Stimulated activated CD4-positive, alpha-beta T cell treated with anti-CD3 and anti-CD28 coated beads, TNF-alpha, amount 100 ng/mL, for 4 hours (primary cell): ENCODE data around the gene ADTRP.

Experiments
- DNase-seq, 3 experiments: peaks; one replicate each; pipeline ENCODE4 v3.0.0-alpha.2; 2020; ENCODE audit warnings: low read depth in 3 of 3

ADTRP gene

DNA sequence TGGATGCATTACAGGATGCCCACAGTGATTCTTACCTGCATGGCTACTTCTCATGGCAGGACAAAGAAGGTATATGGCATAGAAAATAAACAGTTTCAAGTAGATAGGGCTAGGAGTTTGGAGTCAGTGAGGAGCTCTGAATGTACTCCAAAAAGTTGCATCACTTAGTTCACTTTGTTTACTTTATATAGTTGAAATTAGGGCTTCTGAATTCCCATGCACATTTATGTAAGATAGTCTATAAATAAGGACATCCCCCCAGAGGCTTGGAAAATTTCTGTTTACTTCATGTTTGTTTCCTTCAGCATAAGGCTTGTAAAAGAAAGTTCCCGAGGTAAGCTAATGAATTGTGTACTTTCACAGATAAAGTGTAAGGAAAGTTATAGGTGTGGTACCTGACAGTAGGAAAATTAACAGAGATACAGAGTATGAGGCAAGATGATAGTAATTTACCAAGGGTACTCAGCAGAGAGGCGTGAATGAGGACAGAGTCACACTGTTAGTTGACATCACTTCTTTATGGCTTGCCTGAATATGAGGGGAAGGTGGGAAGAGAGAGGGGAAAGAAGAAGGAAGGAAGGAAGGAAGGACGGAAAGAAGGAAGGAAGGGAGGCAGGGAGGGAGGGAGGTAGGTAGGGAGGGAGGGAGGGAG is 51.1 kb downstream of the ADTRP start:
- no peak for DNase-seq

DNA sequence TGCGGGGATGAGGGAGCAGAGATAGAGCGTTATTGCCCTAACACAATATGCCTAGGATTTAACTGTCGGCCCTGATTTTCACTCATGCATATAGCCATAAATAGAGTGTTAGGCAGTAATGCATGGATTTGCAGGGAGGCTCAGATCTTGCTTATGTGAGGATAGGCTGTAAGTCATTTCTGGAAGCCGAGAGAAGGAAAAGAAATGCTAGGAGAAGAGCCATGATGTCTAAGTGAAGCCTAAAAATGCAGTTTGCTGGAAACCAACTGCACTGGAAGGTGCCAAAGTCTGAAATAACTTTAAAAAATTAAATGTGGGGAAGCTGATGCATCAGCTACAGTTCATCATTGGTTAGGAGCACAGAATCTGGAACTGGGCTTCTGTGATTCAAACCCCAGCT is 54.3 kb downstream of the ADTRP start:
- no peak for DNase-seq

DNA sequence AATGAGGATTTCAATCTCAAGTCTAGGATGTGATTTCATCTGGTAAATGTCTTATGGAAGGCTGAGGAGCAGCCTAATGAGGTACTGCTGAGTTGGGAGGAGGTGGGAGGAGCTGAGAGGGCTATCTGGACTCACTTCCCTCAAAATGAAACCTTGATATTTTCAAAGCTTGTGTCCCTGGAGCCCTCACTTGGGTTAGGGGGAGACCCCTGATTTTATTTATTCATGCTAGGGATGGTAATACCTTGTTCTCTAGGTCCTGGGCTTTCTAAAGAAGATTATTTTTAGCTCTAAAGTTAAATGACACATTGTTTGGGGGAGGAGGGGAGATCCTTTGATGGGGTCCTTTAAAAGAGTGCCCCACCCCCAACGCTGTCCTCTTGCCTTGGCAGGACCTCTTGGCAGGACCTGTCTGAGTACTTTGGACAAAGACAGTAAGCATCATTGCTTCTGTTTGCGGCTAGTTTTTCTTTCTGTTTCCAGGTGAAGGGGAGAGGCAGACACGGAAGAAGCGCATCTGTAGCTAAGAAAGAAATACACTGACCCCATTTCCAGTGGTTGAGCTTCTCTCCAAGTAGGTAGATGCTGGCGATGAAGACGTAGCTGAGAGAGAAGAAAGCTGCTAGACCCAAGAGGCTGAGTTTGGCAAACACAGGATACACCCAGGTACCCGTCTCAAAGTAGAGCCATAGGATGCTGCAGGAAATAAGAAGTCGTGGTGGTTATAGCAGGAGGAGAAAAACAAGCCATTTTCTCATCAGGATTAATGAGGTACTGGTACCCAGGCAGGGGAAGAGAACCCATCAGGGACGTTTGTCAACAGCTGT is 55.6 kb downstream of the ADTRP start:
- DNase-seq = no peak

DNA sequence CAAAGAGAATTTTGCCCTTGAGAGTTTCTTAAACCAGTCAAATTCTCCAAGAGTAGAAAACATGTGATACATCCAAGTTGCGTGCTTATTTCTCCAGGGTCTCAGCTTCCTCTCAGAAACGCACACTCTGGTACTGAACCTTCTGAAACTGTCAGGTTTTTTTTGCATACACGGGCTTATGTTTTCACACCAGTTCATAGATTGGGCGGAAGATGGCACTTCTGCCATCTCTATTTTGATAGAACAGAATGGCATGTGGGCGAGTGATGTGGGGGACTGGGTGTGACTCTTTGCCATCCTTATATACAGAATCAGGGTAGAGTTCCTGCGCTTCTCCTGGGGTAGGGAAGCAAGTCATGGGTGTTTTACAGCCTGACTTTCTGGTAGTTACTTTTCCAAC is 56.4 kb downstream of the ADTRP start:
- DNase-seq = no peak

- DNase-seq = no peak
Observed at GRCh38 chr6:11718463-11718862, 60.1 kb downstream of the ADTRP start.

GRCh38 chr6:11718031-11718430 is 60.6 kb downstream of the ADTRP start:
- DNase-seq = no peak

DNA sequence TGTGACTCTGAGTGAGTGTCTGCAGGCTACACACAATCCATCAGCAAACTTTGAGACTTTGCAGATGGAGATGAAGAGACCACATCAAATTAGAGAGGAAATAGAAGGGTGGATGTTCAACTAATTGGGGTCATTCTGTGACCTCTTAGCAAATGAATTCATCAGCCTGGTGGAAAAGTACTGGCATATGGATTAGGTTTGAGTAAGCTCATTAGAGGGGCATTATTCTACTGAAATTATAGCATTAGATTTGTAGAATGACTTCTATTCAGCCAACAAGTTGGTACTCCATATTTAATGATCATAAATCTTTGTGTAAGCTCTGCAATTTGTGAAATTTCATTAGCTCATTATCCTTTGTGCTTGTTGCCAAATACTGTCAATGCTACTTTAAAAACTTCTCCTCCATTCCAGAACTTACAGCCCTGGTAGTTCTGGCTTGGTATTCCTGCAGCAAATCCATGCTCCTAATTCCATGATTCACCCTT is 63.8 kb downstream of the ADTRP start:
- DNase-seq = no peak

DNA sequence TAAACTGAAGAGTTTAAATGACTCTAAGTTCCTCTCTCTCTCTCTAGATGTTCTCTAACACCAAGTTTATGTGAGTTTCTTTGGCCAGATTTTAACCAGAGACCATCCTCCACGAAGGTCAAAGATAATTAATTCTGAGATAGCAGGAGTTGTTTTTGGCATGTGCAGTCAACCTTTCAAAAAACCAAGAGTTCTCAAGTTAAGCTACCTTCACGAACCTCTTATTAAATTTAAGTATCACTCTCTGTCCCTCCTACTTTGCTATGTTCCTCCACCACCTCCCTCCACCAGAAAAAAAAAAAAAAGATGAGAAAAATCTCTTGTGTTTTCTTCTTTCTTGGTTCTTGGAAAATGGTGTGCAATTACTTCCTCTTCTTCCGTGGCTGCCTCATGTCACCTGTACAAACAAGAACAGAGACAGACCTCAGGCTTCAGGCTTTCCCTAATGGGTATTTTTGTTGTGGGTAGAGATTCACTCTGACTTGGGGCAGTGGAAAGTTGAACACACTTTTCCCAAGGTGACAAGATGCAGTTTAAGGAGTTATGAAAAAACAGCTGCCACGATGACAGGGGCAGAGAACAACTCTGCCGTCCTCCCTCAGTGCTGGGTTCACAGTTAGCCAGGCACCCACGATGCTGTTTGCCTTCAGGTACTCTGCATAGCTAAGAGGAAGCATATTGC is 64.3 kb downstream of the ADTRP start:
- no peak for DNase-seq

DNA sequence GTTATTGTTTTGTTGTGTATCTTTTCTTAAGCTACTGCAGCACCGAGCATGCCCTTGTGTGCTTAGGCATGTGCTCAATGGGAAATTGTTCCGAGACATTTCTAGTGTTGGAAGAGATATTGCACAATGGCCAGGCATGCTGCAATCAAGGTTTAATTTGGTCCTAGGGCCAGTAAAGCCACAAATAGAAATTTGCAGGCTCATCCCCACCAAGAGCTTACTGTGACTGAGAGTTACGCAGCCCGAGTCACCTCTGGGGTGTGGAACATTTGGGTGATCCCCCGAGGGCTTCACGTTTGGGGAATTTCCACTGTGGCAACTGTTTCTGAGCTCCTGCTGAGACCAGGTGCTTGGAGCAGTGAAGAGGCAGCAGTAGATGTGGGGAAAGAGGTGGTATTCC is 65.8 kb downstream of the ADTRP start:
- DNase-seq = no peak

DNA sequence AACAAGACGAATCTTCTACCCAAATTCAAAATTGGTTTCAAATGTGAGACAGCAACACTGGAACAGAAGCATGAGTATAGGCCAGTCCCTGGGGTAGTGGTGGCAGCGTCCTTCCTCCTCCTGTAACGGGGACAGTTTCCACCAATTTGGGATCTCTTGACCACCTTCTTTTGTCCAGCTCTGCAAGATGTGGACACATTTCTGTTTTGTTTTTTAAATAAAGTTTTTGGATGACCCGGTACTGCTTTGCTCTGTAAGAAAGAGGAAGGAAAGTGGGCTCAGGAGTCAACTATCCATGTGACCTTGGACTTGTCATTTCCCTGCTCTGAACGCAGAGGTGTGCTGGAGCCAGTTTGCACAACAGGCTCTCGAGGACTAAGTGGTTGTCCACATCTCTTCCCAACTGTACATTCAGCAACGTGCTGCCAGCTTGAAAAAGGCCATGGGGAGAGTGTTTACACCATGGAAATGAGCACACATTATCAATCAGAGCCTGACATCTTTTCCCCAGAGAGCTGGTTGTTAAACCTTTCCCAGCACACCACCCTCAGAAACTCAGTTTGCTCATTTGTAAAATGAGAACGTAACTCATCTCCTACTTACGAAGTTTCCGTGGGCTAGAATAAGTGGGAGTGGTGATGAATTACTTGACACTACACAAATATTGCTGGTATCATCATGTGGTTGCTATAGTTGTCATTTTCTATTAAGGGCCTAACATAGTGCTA is 66.5 kb downstream of the ADTRP start:
- DNase-seq = no peak

DNA sequence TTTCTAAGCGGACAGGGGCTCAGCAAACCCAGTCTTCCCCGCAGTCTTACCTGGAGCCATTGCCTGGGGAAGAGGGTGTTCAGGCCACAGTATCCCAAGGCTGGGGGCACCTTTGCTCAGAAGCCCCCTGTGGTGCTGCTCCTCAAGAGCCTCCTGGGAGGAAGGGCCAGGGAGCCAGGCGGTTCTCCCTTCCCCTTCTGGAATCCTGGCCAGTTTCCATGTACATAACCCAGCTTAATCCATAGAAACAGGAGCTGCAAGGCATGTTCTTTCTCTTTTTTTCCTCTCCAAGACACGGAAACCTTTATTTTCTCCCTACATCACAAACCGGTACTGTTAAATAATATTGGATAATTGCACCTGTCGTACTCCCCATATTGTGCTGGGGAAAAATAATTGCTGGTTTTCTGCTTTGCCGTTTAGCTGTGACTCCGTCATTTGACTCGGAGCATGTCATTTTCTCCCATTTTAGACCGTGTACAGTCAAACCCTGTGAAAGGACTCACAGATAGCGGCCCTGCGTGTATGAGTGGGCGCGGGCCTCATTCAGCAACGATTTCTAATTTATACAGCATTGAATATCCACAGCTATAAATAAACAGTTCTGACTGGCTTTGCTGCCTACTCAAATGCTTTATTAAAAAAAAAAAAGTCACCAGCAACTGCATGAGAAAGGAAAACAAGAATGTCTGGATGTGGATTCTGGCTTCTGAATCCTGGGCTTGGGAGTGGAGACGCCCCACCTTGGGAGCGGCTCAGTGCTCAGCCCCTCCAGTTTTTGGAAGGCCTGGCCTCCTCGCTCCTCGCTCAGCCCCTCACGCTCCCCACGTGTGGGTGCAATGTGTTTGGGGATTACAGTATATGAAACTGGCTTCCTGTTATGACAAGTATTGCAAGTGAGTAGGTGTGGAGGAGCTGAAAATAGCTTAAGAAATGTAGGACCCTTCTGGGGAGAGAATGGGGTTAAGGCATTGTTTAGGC is 67.3 kb downstream of the ADTRP start:
- DNase-seq = peak; percentile 32 to 53 (median 37)

DNA sequence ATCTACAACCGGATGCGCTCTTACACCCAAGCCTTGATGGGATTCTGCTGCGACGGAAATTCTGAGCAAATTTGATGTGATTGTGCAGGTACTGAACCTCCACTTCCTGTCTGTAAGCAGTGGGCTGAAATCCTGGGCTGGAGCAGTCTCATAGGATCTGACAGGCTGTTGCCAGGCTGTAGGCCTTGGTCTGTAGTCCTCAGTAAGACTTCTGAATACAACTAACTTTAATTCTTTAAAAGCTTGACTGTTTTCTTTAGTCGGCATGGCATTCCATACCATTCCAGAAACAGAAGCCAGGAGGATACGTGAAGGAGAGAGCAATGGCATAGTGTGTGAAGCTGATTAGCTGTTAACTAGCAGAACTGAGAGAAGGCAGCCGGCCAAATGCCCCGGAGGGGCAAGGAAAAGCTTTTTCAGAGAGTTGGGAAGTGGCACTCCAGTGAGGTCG is 68.3 kb downstream of the ADTRP start:
- DNase-seq = peak in 2 of 3 experiments; percentile 43 to 56

DNA sequence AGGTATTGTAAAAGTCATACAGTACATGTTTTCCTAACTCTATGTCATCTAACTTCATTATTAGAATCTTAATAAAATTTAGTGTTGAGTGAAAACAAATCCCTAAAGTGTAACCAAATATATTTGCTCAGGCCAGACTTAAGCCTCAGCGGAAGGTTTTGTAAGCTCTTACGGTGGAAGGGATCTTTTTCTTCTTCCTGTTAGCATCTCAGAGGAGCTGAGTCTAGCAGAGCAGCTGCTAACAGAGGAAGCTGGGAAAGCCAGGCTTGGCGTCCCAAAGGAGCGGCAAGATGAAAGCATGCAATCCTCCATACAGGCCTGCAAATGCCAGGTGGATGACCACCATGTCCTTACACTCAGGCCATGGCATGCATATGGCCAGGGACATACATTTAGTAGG is 72.4 kb downstream of the ADTRP start:
- no peak for DNase-seq

GRCh38 chr6:11705483-11705882 is 73.1 kb downstream of the ADTRP start:
- DNase-seq = no peak

DNA sequence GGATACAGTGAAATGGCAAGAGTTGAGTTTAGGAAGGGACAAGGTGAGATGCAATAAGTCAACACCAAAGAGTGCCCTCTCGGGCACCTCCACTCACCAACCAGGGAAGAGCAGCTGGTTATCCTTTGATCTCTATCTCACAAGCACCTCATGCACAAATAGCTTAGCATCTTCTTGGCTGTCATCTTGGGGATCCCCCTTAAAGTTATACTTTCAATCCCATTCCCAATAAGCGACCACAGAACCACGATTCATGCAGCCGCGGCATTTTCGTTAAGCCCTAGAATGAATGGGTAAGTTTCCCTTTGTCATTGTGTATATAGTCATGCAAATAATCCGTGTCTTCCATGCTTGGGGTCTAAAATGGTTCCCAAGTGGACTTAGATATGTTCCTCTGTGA is 73.5 kb downstream of the ADTRP start:
- DNase-seq = no peak

- DNase-seq = no peak
Observed at GRCh38 chr6:11703725-11704124, 74.9 kb downstream of the ADTRP start.

DNA sequence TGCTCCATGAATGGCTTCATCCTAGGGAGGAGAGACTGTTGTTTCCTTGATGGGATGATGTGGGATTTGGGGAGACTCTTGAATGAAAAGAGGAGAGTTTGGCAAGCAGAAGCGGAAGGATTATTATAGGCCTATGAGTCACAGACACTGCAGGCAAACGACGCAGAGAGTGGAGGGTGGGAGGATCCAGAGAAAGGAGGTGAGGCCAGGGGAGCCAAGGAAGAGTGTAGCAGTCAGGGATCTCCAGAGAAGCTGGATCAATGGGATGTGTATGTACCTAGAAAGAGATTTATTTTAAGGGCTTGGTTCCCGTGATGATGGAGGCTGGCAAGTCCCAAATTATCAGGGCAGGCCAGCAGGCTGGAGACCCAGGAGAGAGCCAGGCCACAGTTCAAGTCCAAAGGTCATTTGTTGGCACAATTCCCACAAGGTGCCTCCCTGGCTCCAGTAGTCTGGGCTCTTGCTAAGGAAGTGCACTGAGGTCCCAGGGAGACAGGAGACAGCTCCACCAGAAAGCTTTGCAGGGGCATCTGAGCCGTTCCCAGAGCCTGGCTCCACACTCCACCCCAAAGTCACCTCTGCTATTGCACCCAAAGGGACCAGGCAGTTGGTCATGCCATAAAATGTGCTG is 76.0 kb downstream of the ADTRP start:
- no peak for DNase-seq

GRCh38 chr6:11702089-11702488 is 76.5 kb downstream of the ADTRP start:
- DNase-seq = no peak

DNA sequence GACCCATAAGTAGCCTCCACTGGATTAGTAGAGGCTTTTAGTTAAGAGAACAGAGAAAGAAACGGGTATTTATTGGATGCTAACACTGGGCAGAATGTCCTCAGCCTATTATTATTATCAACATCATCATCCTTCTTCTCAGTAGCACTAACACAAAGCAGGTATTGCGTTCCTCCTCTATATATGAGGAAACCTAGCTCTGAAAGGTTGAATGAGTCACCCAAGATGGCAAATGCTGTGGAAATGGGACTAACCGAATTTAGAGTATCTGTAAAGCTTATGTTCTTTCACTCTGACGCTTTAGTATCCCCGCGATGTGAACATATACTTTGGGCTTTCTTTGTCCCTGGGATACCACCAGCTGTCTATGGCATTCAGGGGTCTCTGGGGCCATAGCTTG is 77.0 kb downstream of the ADTRP start:
- DNase-seq = no peak

GRCh38 chr6:11700118-11700718 is 78.4 kb downstream of the ADTRP start:
- DNase-seq = no peak
